Effector memory CD4-positive, alpha-beta T cell (primary cell): ENCODE measurements around the gene TMEM8B.

Experiments
- DNase-seq, 3 donors: peaks; one replicate each; pipeline ENCODE4 v3.0.0-alpha.2; 2020
- H3K27ac ChIP-seq: 2 replicates; pipeline ENCODE4 v1.7.0; 2013; ENCODE audit warnings: mild to moderate bottlenecking, low read length, moderate library complexity; ENCODE audit not compliant: insufficient read depth, poor library complexity, severe bottlenecking
- H3K27me3 ChIP-seq: replicated peaks from 2 replicates; pipeline ENCODE4 v1.7.0; 2013; ENCODE audit warnings: mild to moderate bottlenecking, low read length; ENCODE audit not compliant: insufficient read depth, control insufficient read depth, poor library complexity, severe bottlenecking
- H3K36me3 ChIP-seq: 2 replicates; pipeline ENCODE4 v1.7.0; 2013; ENCODE audit warnings: mild to moderate bottlenecking, low read length, moderate library complexity; ENCODE audit not compliant: control insufficient read depth, insufficient read depth
- H3K4me1 ChIP-seq: 2 replicates; pipeline ENCODE4 v1.7.0; 2013; ENCODE audit warnings: low read length, mild to moderate bottlenecking; ENCODE audit not compliant: control insufficient read depth, insufficient read depth, poor library complexity, severe bottlenecking
- H3K4me3 ChIP-seq: 2 replicates; pipeline ENCODE4 v1.7.0; 2013; ENCODE audit warnings: low read length, low read depth, mild to moderate bottlenecking; ENCODE audit not compliant: insufficient read depth, poor library complexity, severe bottlenecking
- H3K9me3 ChIP-seq: 2 replicates; pipeline ENCODE4 v1.7.0; 2013; ENCODE audit warnings: mild to moderate bottlenecking, low read length, moderate library complexity; ENCODE audit not compliant: control insufficient read depth
- total RNA-seq, 3 donors: gene quantifications; one replicate each; lab custom pipeline; 2026; lab: John Stamatoyannopoulos, UW

TMEM8B gene, protein sequence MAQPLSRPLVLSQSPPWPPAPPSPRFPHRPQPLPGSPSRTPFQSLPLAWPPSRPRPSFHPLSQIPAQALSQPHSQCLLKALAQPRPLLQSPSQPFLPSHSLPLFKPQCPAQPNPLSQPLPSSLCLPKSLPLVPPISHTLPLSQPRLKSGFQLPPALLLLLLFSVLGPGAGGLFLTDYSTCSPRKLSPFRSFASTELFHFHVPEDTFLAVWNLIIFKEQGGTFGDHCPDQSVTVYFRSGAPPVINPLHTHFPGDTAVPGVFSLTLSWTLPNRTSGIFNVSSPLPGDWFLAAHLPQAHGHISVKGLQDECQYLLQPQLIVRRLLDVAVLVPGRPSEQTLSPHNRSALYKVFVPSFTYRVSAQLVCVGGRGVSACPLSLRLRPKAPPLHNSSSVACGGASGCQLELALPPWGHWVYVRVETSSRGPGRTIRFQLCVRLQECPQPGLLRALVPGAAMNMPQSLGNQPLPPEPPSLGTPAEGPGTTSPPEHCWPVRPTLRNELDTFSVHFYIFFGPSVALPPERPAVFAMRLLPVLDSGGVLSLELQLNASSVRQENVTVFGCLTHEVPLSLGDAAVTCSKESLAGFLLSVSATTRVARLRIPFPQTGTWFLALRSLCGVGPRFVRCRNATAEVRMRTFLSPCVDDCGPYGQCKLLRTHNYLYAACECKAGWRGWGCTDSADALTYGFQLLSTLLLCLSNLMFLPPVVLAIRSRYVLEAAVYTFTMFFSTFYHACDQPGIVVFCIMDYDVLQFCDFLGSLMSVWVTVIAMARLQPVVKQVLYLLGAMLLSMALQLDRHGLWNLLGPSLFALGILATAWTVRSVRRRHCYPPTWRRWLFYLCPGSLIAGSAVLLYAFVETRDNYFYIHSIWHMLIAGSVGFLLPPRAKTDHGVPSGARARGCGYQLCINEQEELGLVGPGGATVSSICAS
- 6.2 to 7.7 (median 7.4) reads per million in 3 donors for total RNA-seq

DNA sequence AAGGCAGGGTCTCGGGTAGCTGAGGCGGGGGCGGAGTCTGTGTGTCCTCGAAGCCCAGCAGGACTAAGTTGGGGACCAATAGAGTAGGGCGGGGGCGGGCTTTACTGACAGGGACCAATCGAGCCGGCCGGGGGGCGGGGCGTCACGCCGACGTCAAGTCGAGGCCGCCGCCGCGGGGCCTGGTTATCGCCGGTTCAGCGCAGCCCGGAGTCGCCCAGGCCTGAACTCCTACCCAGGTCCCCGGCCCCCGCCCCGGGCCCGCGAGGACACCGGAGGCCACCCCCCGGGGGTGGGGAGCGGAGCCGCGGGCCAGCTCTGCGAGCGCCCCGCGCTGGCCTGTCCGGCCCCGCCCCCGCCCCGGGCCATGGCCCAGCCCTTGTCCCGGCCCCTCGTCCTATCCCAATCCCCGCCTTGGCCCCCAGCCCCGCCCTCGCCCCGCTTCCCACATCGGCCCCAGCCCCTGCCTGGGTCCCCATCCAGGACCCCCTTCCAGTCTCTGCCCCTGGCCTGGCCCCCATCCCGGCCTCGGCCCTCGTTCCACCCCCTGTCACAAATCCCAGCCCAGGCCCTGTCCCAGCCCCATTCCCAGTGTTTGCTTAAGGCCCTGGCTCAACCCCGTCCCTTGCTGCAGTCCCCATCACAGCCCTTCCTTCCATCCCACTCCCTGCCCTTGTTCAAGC, at the start of gene TMEM8B:
TSS of gene TMEM8B (plus strand) at position 145 of the 680 bp plus-strand sequence. CDS start at position 365, 220 bp downstream.
- no peaks in the 10 kb centered on the region for H3K27me3 ChIP-seq
- H3K4me1 ChIP-seq: peaks cover 11% of the 10 kb centered on the region
- no peaks in the 10 kb centered on the region for H3K9me3 ChIP-seq
- H3K27ac ChIP-seq: peak within 1 kb of the TSS; percentile 74
- peak within 1 kb of the TSS; percentile 79 for H3K4me3 ChIP-seq
- H3K36me3 ChIP-seq: no peaks in the 10 kb centered on the region
- peak; percentile 86 to 92 (median 90) for DNase-seq

DNA sequence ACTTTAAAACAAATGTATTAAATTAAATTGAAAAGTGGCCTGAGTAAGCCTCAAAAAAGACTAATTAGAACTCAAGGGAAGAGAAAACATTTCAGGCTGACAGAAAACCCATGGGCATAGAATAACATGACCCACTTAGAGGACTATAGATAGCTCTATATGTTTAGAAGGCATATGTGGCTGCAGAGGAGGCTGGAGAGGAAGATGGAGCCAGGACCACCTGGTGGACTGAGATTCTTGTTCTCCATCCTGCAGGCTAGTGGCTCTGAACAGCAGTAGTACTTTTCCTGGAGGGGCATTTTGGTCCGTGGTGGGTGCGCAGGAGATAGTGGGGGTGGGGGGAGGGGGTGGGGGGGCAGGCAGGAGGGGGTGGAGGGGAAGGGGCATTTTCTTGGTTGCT, 48.0 kb upstream of the TMEM8B start:
- no peak overlapping the region for H3K27ac ChIP-seq
- no peak for DNase-seq
- no peaks in the 10 kb centered on the region for H3K9me3 ChIP-seq
- H3K4me3 ChIP-seq: no peak overlapping the region
- peaks cover 10% of the 10 kb centered on the region for H3K36me3 ChIP-seq
- H3K4me1 ChIP-seq: no peaks in the 10 kb centered on the region
- no peaks in the 10 kb centered on the region for H3K27me3 ChIP-seq

DNA sequence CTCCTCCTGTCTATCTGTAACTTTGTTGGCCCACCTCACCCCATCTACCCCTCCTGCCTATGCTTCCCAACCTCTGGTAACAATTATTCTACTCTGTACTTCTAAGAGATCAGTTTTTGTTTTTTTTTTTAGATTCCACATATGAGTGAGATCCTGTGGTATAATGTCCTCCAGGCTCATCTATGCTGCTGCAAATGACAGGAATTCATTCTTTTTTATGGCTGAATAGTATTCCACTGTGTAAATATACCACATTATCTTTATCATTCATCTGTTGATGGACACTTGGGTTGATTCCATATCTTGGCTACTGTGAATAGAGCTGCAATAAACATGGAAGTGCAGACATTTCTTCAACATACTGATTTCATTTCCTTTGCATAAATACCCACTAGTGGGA, 45.6 kb upstream of the TMEM8B start:
- Histone ChIP-seq H3K27ac (no peak overlapping the region), H3K4me3 (no peak overlapping the region), H3K4me1 (no peaks in the 10 kb centered on the region), H3K27me3 (no peaks in the 10 kb centered on the region), H3K36me3 (peaks cover 11% of the 10 kb centered on the region), H3K9me3 (no peaks in the 10 kb centered on the region)
- no peak for DNase-seq

DNA sequence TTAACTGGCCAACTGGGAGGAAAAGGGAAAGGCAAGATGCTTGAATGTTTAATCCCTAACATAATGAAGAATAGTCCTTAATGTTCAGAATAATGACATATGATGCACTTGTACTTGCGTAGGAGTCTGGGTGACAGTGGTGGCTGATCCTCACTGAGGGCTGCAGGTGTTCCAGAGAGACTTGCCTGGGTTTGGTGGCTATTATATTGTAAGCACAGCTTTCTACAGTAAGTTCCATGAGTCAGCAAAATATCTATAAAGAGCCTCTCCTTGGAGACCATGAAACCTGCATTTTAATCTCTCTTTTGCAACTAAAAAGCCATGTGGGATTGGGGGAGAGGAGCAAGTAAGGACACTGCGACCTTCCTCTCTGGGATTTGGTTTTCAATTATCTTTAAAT, 39.5 kb upstream of the TMEM8B start:
- H3K27me3 ChIP-seq: no peaks in the 10 kb centered on the region
- DNase-seq: no peak
- H3K4me1 ChIP-seq: no peaks in the 10 kb centered on the region
- peaks cover 13% of the 10 kb centered on the region for H3K36me3 ChIP-seq
- no peak overlapping the region for H3K4me3 ChIP-seq
- H3K9me3 ChIP-seq: no peaks in the 10 kb centered on the region
- H3K27ac ChIP-seq: no peak overlapping the region

DNA sequence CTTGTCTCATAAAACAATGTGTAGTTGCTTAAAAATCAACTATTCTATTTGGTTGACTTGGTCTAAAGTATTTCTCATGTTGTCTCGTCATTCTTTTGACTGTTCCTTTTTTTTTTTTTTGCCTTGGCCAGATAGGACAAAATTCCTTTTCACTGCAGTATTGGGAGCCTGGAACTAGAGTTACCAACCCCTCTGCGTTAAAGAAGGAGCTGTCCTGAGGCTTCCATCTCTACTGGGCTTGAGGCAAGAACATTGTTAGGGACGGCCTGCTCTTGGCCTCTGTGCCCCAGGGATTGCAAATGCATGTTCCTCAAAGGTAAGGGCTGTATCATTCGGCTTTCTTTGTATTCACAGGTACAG, 39.0 kb upstream of the TMEM8B start:
- H3K27ac ChIP-seq: no peak overlapping the region
- H3K36me3 ChIP-seq: peaks cover 13% of the 10 kb centered on the region
- no peaks in the 10 kb centered on the region for H3K4me1 ChIP-seq
- H3K27me3 ChIP-seq: no peaks in the 10 kb centered on the region
- no peaks in the 10 kb centered on the region for H3K9me3 ChIP-seq
- H3K4me3 ChIP-seq: no peak overlapping the region
- no peak for DNase-seq

DNA sequence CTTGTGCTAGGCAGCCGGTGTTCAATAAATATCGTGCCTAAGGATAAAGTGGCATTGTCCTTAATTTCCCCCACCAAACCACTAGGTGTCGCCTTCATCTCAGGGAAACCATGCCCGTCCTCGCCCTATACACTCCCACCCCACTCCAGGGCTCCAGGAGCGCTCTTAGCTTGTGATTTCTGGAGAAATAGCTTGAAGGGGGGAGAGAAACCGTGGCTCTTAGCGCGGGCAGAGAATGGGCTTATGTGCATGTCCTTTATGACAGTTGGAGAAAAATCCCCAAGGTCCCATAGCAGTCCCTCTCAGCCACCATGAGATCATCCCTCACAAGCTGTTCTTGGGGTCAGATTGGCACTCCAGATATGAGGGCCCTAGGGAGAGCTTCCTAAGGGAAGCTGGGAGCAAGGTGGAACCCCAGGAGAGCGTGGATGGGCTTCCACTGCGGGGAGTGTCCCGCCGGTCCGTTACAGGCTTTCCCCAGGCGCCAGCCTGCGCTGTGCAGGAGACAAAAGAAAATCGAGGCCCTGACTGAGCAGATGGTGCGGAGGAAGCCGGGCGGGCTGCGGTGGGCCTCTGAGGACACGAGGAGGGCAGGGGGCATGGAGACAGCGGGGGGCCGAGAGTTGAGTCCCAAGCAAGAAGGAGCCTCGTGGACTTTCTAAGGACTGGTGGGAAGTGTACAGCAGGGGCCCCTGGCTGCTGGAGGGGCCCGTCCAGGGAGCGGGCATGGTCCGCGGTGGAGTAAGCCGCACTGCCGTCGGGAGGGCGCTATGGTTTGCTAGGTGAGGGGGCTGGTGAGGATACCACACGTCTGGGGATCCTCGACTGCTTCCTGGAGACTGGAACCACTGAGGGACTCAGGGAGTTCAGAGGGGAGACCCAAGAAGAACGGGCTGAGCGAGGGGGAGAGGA, 38.4 kb upstream of the TMEM8B start:
- Histone ChIP-seq H3K27me3 (no peaks in the 10 kb centered on the region), H3K4me1 (no peaks in the 10 kb centered on the region), H3K27ac (no peak overlapping the region), H3K9me3 (no peaks in the 10 kb centered on the region), H3K4me3 (no peak overlapping the region), H3K36me3 (peaks cover 13% of the 10 kb centered on the region)
- DNase-seq: peak; percentile 21 to 44 (median 24)

DNA sequence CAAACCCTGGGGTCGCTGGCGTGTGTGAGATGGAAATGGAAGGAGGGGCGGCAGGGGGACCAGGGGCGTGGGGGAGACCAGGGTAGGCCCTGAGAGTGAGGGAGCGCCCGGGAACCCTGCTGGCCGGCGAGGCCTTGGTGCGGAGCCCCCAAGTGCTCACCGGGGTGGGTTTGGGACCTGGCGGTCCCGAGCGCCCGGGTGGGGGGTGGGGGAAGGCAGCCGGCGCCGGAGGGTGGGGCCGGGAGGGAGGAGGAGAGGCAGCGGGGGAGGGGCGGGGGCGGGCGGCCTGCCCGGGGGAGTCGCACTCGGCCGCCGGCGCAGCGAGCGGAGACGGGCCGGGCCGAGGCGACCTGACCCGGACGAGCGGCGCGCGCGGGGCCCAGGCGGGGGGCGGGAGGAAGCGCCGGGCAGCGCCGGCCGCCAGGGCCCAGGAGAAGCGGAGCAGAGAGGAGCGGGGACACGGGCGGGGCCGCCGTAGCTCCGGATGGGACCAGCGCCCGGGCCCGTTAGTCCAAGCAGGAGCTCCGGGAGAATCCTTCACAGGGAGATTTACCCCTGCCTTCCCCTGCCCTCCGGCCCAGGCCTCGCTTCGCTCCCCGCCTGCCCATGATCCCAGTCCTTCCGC, 37.6 kb upstream of the TMEM8B start, which contains the start of gene NPR2:
TSS of gene NPR2 (plus strand) at position 295 of the 625 bp plus-strand sequence. CDS start 818 bp downstream, outside the sequence.
- DNase-seq: no peak
- no peak within 1 kb of the TSS for H3K27ac ChIP-seq
- no peak within 1 kb of the TSS for H3K4me3 ChIP-seq
- H3K36me3 ChIP-seq: peaks cover 7% of the 10 kb centered on the region
- no peaks in the 10 kb centered on the region for H3K9me3 ChIP-seq
- no peaks in the 10 kb centered on the region for H3K27me3 ChIP-seq
- H3K4me1 ChIP-seq: no peaks in the 10 kb centered on the region

DNA sequence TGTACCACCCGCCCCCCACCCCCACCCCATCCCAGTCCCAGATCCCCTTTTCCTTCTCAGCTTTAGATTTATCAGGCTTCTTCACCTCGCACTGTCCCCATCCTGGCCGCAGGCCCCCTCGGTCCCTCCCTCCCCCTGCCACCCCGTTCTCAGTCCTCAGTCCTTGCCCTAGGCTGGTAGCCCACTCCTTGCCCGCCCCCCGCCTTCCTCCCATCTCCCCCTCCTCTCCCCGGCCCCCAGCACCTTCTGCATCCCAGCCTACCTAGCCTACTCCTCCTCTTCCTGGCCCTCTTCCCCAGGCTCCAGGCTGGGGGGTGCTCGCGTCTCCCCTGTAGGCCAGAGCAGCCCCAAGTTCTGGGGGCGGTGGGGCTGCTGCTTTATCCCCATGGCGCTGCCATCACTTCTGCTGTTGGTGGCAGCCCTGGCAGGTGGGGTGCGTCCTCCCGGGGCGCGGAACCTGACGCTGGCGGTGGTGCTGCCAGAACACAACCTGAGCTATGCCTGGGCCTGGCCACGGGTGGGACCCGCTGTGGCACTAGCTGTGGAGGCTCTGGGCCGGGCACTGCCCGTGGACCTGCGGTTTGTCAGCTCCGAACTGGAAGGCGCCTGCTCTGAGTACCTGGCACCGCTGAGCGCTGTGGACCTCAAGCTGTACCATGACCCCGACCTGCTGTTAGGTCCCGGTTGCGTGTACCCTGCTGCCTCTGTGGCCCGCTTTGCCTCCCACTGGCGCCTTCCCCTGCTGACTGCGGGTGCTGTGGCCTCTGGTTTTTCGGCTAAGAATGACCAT, 36.8 kb upstream of the TMEM8B start:
- Histone ChIP-seq H3K27me3 (no peaks in the 10 kb centered on the region), H3K4me3 (no peak overlapping the region), H3K27ac (no peak overlapping the region), H3K9me3 (no peaks in the 10 kb centered on the region), H3K36me3 (peaks cover 6% of the 10 kb centered on the region), H3K4me1 (no peaks in the 10 kb centered on the region)
- no peak for DNase-seq
